Adrenal gland (tissue), 5 donors: ENCODE results near the gene SOX1.

Experiments used
- CTCF ChIP-seq, 6 experiments: fragments of 450-650 bp in 4 of 6; fragments of 200-600 bp in 2 of 6; sonication (generic) in 1 of 6; IDR thresholded peaks; 1 replicate in 5 of 6; 2 replicates in 1 of 6; pipeline versions ENCODE4 v1.5.1 to v1.8.0; 2016 to 2021; ENCODE audit warnings: antibody characterized with exemption in 6 of 6, mild to moderate bottlenecking in 2 of 6, moderate library complexity in 1 of 6
- POLR2A ChIP-seq, 2 donors: fragments of 450-650 bp; IDR thresholded peaks; one replicate each; pipeline ENCODE4 v1.6.1; 2017; ENCODE audit warnings: antibody characterized with exemption in 2 of 2, mild to moderate bottlenecking in 2 of 2, moderate library complexity in 1 of 2
- donor health status: DM: no; HTN: no; CAD: no.

GRCh38 chr13:112065521-112065866 lies 1.5 kb upstream of the SOX1 start:
- TF ChIP-seq CTCF (IDR thresholded peaks at IDR 0.05) = no peak
- TF ChIP-seq POLR2A (IDR thresholded peaks at IDR 0.05) = no peak
